ENCODE data around the gene LRMDA.

GRCh38 chr10:75827587-75828021 is 396.2 kb downstream of the LRMDA start:
- TF ChIP-seq POLR2A (IDR thresholded peaks at IDR 0.05) (no peak), CTCF (IDR thresholded peaks at IDR 0.05) (no peak)
